Head of caudate nucleus (tissue), 42 donors: ENCODE results near the gene NDRG2.

Experiments
- DNase-seq, 42 donors: peaks; one replicate each; pipeline versions ENCODE4 v3.0.0 to v3.0.0-alpha.2; 2020 to 2021; ENCODE audit warnings: mixed read lengths in 7 of 42
- intact Hi-C: fragments of 100-400 bp; cut with DNase I; formaldehyde crosslinking; loops from one replicate; pipeline ENCODE4 v1.15.0; 2022

The NDRG2 gene

GRCh38 chr14:21039585-21040369 lies 14.9 kb upstream of the NDRG2 start:
- DNase-seq: peak in 33 of 42 donors; percentile 37 to 85 (median 66)
- intact Hi-C loops: loop anchor here (2.0 kb wide), 1 partner anchor 25 kb away; no protein-coding TSS in a partner anchor

- peak; percentile 71 to 95 (median 87) for DNase-seq
- intact Hi-C loops: no loop called here
Measured at GRCh38 chr14:21038441-21039422, 13.9 kb upstream of the NDRG2 start.

GRCh38 chr14:21037156-21037555 lies 12.3 kb upstream of the NDRG2 start:
- no peak for DNase-seq
- intact Hi-C loops: no loop called here

GRCh38 chr14:21036751-21037150 lies 11.9 kb upstream of the NDRG2 start:
- intact Hi-C loops: no loop called here
- DNase-seq: peak in 6 of 42 donors; percentile 33 to 64 (median 46)

- intact Hi-C loops: no loop called here
- DNase-seq: no peak
Measured at GRCh38 chr14:21034707-21035106, 9.8 kb upstream of the NDRG2 start, which contains the start of gene RNASE13. TSS of gene RNASE13 (minus strand) at chr14:21034807. CDS start at chr14:21034288, 519 bp downstream.

GRCh38 chr14:21033133-21033698 lies 8.4 kb upstream of the NDRG2 start:
- intact Hi-C loops: no loop called here
- peak in 1 of 42 donors; percentile 57 for DNase-seq

DNA sequence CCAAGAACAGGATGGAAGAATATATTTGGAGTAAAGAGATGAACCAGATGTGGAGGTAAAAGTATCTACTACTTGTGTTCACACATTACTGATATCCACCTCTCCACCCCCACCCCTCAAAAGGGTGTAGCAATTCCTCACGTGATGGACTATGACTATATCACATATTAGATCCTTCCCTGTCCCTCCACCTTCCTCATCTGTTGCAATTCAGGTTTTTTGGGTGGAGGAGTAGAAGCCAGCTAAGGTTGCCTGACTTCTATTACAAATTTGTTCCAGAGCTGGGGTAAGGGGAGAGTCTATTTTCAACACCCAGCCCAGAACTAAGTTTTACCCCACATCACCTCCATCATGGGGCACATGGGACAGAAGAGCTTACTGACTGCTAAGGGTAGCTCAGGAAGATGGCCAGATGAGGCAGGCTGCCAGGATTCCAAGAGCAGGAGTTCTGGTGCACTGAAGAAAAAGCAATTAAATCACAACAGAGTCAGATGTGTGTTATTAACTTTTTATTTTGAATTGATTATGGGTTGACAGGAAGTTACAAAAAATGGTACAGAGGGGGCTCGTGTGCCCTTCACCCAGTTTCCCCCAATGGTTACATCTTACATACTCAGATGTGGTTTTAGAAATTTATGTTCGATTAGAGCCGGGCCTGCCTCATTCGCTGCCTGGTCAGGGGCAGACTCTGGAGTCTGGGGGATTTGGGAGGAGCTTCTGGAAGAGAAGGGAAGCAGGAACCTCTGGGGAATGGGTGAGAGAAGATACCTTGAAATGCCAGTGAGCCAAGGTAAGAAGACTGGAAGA lies 7.7 kb upstream of the NDRG2 start:
- no peak for DNase-seq
- intact Hi-C loops: no loop called here

- DNase-seq: no peak
- intact Hi-C loops: no loop called here
Measured at GRCh38 chr14:21030531-21030930, 5.7 kb upstream of the NDRG2 start.

DNA sequence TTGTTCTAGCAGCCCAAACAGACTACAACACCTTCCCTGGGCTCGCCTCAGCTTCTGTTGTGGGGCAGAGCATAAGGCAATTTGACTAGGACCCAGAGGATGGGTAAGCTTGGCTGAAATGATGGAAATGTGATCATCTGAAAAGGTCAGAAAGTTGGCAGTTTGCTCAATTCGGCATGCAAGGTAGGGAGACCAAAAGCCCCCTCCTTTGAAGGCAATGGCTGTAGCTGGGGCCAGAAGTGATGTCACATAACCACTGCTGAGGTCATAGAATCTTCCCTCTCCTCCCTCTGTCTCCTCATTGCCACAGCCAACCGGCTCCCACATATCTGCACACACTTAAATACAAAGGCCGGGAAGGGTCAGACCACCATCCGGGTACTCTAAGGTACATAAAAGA lies 5.1 kb upstream of the NDRG2 start, which contains the start of gene TPPP2:
TPPP2 (plus strand) TSS at position 301 of the 400 bp plus-strand sequence. CDS start 365 bp downstream, outside the sequence.
- intact Hi-C loops: loop anchor here (5.0 kb wide), 1 partner anchor 228 kb away; the partner anchor contains the start of gene RNASE1
- no peak for DNase-seq

- DNase-seq: no peak
- intact Hi-C loops: loop anchor here (5.0 kb wide), 1 partner anchor 225 kb away; the partner anchor contains the start of gene RNASE1
Measured at GRCh38 chr14:21026988-21027315, 2.1 kb upstream of the NDRG2 start.

- intact Hi-C loops: loop anchor here (5.0 kb wide), 1 partner anchor 224 kb away; the partner anchor contains the start of gene RNASE1
Measured at GRCh38 chr14:21026274-21026987, 1.6 kb upstream of the NDRG2 start.

DNA sequence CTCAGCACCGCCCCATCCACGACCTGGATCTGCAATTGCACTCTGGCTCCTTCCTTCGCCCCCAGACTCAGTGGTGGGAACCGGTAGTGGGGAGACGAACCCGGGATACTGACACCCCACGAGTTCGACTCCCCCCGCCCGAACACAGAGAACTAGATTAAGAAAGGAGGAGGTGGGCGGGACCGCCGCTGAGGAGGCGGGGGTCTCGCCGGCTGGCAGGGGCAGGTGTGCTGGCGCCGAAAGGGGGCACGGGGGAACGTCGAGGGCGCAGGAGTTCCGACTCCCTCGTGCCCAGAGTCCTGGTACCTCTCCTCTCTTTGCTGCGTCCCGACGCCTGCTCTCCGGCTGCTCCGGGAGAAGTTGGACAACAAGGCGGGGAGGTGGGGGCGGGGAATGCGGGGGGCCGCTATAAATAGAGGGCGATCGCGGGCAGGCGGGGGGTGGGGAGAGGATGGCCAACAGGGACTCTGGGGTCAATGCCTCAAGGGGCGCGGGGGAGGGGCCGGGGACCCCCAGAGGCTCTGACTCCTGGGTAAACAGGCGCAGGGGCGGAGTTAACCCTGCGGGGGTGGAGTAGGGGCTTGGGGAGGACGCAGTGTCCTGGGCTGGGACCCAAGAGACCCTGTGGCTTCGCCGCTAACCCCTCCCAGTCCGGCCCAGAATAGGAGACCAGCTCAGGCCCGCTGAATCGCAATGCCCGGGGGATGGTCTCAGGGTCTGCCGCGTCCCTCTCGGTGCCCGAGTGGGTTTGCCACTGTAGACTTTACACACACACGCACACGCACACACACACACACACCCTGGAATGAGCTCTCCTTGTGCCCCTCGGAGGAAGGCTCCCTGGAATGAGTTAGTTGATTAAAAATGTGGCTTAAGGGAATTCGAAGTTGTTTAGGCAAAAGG lies 761 bp upstream of the NDRG2 start:
- intact Hi-C loops: loop anchor here (5.0 kb wide), 1 partner anchor 223 kb away; the partner anchor contains the start of gene RNASE1
- DNase-seq: peak; percentile 75 to 96 (median 89)

More at GRCh38 chr14:21026274-21026987, 1.6 kb upstream of the NDRG2 start:
- peak; percentile 72 to 95 (median 87) for DNase-seq

GRCh38 chr14:21023817-21024584 lies 860 bp downstream of the NDRG2 start:
- peak in 1 of 42 donors; percentile 47 for DNase-seq
- intact Hi-C loops: no loop called here

DNA sequence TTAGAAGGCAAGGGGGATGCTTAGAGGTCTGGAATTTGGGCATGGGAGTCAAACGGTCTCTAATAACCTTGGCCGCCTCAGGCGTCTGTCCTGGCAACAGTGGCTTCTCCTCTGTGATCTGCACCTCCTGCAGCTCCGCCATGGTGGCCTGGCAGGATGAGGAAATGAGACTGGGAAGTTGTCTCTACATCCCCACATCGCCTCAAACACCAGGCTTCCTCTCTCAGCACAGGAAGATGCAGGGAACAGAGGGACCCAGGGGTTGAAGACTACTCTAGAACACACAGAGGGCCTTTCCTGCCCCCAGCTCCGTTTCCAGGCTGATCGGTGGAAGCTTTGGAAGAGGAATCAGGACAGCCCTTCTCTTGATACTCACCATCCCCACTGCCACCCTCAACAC lies 1.7 kb downstream of the NDRG2 start:
- DNase-seq: peak in 18 of 42 donors; percentile 28 to 69 (median 44)
- intact Hi-C loops: no loop called here

- no peak for DNase-seq
- intact Hi-C loops: no loop called here
Measured at GRCh38 chr14:21022686-21023085, 2.2 kb downstream of the NDRG2 start.
